Caki2 (cell line): ENCODE measurements around the gene LRBA. TPM values are rescaled to one million over a fixed set of nuclear protein-coding genes. Genes with fewer than 3 reads are reported as not detected.
"Not testable (repeated sequence)": the region's sequence is repeated elsewhere in the genome, so short reads cannot be mapped to it uniquely, and the experiment has no call there.

Experiments used
- DNase-seq: peaks from one replicate; pipeline ENCODE4 v3.0.0-alpha.2; 2015; ENCODE audit warnings: low read depth
- in situ Hi-C: cut with HindIII; loops from 2 replicates; pipeline ENCODE4 v1.10.0; 2016; ENCODE audit warnings: low sequenced_read_pairs, low pct_unique_long_range_greater_than_20kb, mixed read lengths
- total RNA-seq: library from RNA; depleted of rRNA; stranded (reverse); fragments of >200 nt; shearing (Covaris generic); gene quantifications from 2 replicates; pipeline ENCODE4 v1.2.3, GENCODE V29; 2014; ENCODE audit warnings: low replicate concordance

Gene LRBA
- total RNA-seq, 1 experiment from 2014 or later: 23.3 TPM

DNA sequence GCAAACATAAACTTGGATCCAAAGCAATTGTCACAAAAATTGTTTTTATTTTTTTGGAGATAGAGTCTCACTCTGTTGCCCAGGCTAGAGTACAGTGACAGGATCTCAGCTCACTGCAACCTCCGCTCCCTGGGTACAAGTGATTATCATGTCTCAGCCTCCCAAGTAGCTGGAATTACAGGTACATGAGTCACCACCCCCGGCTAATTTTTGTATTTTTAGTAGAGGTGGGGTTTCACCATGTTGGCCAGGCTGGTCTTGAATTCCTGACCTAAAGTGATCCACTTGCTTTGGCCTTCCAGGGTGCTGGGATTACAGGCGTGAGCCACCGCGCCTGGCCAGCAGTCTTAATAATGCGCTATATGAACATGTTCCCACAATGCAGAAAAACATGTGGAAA is 272.2 kb downstream of the LRBA start:
- in situ Hi-C loops, DNase-seq: not testable (repeated sequence)

DNA sequence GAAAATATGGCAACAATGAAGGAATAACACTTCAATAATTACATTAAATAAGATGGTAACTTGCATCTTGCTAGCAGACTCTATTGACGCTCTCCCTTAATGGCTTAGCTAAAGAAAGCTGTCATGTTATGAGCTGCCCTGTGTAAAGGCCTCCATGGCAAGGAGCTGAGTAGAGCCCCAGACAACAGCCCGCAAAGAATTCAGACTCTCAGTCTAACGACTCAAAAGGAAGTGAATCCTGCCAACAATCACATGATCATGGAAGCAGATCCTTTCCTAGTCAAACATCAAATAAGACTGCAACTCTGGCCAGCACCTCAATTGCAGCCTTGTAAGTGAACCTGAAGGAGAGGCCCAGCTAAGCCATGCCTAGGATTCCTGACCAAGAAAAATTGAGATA is 275.5 kb downstream of the LRBA start:
- DNase-seq: no peak
- in situ Hi-C loops: no loop called here

DNA sequence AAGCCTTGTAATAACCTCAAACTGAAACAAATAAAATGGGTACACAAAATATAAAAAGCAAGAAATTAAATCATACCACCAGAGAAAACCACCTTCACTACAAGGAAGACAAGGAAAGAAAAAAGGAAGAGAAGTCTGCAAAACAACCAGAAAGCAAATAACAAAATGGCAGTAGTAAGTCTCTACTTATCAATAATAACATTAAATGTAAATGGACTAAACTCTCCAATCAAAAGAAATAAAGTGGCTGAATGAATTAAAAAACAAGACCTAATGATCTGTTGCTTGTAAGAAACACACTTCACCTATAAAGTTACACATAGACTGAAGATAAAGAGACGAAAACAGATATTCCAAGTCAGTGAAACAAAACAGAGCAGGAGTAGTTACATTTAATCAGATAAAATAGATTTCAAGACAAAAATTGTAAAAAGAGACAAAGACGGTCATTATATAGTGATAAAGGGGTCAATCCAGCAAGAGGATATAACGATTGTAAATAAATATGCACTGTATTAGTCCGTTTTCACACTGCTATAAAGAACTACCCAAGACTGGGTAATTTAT is 289.0 kb downstream of the LRBA start:
- no peak for DNase-seq
- in situ Hi-C loops: no loop called here

DNA sequence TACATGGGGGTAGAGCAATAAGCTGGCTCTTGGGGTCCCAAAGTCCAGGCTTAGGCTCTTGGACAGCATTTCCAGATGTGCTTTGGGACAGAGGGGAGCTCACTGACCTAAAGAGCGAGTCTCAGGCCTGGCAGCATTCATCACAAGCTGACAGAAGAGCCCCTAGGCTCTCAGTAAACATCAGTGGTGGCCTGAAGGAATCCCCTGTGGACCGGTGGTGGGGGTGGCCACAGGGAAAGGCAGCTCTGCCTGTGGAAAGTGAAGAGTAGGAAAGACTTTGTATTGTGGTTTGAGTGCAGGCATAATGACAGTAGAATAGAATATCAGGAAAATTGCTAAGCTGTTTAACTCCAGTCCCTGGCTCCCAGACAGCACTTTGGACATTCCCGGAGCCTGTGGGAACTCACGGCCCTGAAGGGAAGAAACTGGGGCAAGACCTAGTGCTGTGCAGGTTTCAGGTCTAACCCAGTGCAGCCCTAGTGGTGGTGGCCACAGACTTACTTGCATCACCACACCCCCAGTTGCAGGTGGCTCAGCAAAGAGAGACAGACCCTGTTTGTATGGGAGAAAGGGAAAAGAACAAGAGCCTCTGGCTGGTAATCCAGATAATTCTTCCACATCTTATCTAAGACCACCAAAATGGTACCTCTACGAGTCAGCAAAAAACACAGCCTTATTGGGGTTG is 291.2 kb downstream of the LRBA start:
- in situ Hi-C loops: no loop called here
- DNase-seq: no peak

DNA sequence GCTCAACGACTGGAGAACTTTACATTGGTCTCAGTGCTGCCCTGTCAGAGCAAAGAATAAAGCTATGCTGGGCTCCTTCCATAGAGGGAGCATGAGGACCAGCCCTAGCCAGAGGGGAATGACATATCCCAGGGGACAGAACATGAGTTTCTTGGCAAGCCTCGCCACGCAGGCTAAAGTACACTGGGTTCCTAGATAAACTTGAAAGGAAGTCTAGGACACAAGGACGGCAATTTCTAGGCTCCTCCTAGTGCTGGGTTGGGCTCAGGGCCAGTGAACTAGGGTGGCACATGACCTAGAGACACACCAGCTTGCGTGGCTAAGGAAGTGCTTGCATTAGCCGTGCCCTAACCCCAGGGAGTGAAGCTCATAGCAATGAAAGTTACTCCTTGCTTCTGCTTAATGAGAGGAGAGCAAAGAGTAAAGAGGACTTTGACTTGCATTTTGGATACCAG is 292.1 kb downstream of the LRBA start:
- in situ Hi-C loops: no loop called here
- DNase-seq: peak; percentile 56

DNA sequence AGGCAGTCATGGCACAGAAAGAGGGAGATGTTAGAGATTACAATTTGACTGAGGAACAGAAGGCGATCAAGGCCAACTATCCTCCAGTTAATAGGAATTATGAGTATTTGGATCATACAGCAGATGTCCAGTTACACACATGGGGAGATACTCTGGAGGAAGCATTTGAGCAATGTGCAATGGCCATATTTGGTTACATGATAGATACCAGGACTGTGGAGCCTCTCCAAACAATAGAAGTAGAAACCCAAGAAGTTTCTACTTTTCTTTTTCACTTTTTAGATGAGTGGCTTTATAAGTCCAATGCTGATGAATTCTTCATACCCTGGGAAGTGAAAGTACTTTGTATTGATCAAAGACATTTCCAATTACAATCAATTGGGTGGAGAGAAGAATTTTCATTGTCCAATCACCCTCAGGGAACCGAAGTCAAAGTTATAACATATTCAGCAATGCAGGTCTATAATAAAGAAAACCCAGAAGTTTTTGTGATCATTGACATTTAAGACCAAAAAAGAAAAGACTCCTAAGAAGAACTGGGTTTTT is 294.0 kb downstream of the LRBA start:
- in situ Hi-C loops: no loop called here
- no peak for DNase-seq

DNA sequence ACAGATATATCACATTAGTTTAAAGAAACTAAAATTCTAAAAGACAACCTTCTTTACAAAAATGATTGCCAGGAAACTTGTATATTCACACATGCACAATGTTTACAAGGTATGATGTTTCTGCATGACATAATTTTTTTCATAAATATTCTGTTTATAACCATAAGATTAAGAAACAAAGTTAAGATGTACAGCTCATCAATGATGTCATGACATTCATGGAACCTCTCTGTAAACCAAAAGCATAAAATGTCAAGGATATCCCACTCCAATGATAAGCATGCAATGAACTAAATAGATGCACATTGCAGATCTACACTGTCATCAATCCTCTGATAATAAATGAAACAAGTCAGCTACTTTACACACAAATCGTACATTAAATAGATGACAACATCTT is 297.1 kb downstream of the LRBA start:
- in situ Hi-C loops: no loop called here
- no peak for DNase-seq

DNA sequence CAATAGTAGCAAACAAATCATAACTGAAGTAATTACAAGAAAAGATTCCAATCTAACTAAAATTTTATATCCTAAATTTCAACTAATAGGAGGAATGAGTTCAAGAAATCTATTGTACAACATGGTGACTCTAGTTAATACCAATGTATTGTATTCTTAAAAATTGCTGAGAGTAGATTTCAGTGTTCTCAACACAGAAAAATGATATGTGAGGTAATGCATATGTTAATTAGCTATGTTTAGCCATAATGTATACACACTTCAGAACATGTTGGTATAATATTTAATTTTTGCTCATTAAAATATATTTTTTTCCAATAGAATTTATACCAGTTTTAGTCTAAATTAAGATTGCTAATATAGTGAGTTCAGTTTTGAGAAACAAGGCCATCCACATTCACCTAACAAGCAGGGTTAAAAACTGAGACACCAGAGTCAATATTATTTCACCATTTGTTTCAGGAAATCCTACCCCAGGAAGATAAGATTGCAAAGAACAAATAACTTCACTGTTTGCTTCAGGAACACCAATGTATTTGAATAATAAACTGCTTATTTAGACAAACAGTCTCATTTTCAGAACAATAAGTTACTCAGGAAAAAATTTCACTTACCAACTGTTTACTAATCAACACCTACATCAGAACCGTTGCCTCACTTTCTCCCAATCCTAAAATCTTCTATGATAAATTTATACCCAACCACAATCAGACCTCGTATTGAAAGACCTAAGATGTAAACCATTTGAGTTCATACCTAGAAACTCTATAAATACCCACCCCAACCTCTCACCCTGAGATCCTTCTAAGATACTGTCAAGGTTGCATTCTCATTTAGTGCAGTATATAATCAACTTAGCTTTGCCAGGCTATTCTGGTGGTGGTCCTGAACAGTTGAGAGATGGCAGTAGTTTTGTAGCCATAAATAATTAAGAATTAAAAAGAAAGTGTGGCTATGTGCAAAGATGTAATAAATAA is 300.3 kb downstream of the LRBA start:
- in situ Hi-C loops: no loop called here
- DNase-seq: no peak

DNA sequence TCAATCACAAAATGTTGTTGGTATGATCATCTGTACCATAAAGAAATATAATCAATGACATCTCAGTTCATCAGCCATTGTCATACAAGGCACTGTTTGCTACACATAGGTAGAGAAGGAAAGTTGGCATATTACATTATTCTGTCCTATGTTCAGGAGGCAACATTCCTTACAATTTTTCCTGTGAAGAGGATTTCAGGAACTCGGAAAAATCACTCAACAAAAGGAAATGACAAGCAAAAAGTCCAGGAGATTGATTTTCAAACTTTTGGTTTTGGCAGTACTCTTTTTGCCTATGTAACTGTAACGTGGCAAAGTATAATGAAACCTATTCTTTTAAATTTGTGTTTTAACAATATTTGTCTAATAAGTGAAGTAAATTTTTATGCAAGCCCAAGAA is 301.8 kb downstream of the LRBA start:
- in situ Hi-C loops: no loop called here

DNA sequence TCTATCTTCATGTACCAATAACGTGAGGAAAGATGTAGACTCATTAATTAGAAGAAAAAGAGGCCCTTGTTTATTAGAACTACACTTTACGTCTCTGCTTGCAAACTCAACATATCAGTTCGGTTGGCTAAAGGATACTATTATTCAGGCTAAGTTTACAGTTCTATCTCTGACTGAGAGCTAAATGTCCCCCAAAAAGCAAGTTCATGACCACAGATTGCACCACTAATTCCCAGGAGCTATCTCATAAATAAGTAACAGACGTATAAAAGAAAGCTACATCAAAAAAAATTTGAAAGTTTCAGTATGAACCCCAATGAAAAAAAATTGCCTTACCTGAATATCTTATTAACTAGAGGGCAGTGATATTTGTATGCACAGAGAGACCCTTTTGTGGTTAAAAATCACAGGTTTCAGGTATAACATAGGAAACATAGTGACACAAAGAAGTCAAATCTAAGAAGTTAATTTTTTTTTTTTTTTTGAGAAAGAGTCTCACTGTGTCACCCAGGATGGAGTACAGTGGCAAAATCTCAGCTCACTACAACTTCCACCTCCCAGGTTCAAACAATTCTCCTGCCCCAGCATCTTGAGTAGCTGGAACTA is 304.2 kb downstream of the LRBA start:
- in situ Hi-C loops: no loop called here
- DNase-seq: no peak

More for the DNA sequence above, 301.8 kb downstream of the LRBA start:
- DNase-seq: no peak

DNA sequence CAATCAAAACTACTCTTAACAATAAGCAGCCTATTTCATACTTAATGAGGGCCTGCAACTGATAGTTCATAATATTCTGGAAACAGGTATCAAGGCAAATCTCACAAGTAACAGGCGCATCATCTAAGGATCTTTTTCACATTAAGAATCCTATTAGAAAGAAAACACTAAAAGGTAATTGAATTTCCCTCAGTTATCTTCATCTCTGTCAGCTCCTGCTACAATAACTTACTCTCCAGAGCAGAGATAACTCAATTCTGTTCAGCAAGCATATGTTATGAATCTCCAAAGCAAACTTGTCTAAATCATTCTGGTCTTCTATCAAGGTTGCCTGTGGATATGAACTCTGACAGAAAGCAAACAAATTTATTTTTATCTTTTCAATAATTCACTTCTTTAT is 307.1 kb downstream of the LRBA start:
- no peak for DNase-seq
- in situ Hi-C loops: no loop called here

DNA sequence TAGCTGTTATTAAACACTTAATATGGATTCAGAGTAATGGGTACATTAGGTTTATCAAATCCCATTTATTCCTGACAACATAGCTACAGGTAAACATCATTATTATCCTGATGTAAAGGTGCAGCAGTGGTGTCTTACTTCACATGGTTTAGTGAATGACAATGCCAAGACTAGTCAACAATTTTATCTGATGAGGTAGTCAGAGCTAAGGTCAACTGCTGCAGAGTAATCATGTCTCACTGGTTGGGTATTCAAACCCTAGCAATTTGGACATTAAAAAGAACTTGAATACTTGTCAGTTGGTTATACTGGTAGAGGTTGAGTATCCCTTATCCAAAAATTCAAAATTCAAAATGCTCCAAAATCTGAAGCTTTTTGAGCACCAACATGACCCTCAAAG is 315.5 kb downstream of the LRBA start:
- in situ Hi-C loops: no loop called here
- DNase-seq: no peak

DNA sequence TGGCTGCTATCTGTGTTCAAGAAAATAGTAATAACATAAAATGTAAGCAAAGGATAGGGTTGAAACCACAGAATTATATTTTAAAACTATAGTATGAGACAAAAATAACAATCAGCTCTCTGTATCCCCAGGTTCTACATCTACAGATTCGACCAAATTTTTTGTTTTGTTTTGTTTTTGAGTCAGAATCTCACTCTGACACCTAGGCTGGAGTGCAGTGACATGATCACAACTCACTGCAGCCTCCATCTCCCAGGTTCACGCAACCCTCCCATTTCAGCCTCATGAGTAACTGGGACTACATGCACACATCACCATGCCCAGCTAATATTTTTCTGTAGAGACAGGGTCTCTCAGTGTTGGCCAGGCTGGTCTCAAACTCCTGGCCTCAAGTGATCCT is 319.9 kb downstream of the LRBA start:
- no peak for DNase-seq
- in situ Hi-C loops: no loop called here

DNA sequence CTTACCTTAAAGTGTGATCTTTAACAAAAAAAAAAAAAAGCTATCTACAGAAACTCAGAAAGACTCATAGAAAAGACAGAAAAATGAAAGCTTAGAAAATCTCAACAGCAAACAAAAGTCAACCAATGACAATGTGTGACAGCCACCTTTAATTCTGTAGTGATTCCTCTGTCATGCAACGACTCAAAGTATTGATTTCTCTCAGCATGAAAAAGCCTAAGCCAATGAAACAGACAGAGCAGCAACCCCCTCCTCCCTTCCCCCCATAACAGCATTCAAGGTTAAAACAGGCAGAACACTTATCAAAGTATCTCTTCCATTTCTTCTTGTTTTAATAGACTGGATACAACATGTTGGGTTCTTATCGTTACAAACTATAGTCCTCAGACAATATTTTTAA is 320.6 kb downstream of the LRBA start:
- in situ Hi-C loops: no loop called here
- DNase-seq: no peak

DNA sequence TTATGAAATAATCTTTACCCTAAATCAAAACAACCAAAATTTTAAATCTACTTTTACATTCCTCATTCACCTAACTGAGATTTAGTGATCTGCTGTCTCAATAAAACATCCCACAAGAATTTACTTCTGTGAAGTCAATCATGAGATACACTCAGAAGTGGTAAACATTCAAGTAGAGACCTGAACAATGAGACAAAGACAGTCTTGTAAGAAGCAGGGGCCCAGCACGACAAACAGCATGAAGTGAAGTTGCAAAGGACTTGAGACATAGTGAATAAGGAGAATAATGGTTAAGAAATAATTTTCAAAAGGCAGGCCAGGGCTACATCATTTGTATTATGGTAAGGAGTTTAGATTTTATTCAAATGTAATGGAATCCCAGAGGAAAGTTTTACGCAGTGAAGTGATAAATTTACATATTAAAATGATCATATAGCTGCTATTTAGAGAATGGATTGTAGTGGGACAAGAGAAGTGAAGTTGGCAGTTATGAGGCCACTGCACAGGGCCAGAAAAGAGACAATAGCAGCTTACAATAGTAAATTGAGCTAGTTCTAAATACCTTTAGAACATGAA is 331.2 kb downstream of the LRBA start:
- in situ Hi-C loops: no loop called here
- no peak for DNase-seq

DNA sequence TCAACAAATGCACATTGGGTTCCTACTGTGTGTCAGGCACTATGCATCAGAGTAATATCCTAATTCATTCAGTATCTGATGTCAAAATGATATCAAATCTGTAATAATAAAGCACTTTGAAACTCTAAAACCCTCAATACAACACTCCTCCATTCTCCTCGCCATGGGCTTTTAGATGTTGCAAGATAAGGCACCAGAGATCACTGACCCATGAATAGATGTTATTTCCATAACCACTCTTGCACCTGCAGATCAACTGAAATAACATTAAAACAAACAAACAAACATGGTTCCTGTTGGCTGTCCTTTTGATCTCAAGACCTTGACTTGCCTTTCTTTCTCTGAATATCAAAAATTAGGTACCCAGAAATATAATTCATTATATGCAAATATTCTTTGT is 333.0 kb downstream of the LRBA start:
- DNase-seq: no peak
- in situ Hi-C loops: no loop called here

DNA sequence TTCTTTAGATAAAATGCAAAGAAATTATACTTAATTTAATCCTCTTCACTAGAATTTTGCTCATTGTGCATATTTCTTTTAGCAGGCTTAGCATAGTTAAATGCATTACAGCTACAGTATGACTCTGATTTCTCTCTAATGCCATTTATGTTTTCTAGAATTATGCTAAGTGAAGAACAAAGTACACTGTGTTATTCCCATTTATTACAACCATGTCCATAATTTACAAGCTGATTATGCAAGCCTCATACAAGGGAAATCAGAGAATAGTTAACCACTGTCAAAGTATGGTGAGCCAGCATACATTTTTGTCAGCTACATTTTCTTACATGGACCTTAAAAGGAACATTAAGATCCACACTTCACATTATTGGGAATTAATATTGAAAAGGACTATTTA is 334.0 kb downstream of the LRBA start:
- no peak for DNase-seq
- in situ Hi-C loops: no loop called here

DNA sequence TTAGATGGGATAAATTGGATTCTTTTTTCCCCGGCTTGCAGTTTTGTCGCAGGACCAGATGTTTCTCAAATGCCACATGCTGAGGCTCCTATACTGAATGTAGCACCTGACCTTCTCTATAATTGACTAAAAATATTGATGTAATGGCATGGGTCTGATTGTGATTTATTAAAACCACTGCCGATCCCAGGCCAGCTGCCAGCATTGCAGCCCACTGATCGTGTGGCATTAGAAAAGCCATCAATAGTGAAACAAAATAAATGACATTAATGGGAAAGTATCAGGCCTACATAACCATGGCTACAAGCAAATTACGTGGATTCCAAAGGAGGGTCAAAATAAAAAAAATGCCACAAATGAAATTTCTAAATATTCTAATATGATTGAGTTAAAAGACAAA is 334.4 kb downstream of the LRBA start:
- in situ Hi-C loops: no loop called here
- DNase-seq: no peak
